PC-3 (cell line): ENCODE data around the gene ITGA4. TPM values are rescaled to one million over a fixed set of nuclear protein-coding genes. Genes with fewer than 3 reads are reported as not detected.

Source experiments
- ATAC-seq: fragments of 200-7000 bp; cut with Tn5 transposase; 2 replicates; pipeline ENCODE4 v1.9.1; 2020; ENCODE audit warnings: mild to moderate bottlenecking, moderate library complexity
- BruUV-seq: library from RNA; stranded (reverse); fragments of 400-500 nt; replicated peaks from 2 replicates; lab custom pipeline; 2021; lab: Mats Ljungman, UMichigan
- CTCF ChIA-PET: fragments of 300-600 bp; sonication (Branson Sonifier 250); formaldehyde crosslinking; loops from one replicate; lab custom pipeline; 2022; ENCODE audit warnings: antibody characterized with exemption; lab: Charles Lee
- POLR2A ChIA-PET: fragments of 300-600 bp; sonication (Branson Sonifier 250); formaldehyde crosslinking; loops from one replicate; lab custom pipeline; 2022; ENCODE audit warnings: antibody characterized with exemption; ENCODE audit not compliant: unreplicated experiment; lab: Charles Lee
- DNase-seq: peaks from one replicate; pipeline ENCODE4 v3.0.0-alpha.2; 2015
- H2AFZ ChIP-seq: fragments of 300-600 bp; sonication (generic); 2 replicates; pipeline ENCODE4 v1.6.0; 2016; ENCODE audit warnings: antibody characterized with exemption, low read length
- H3F3A ChIP-seq: fragments of 300-600 bp; sonication (generic); one replicate; pipeline ENCODE4 v1.6.0; 2017; ENCODE audit warnings: antibody characterized with exemption, low read length, control low read depth, mild to moderate bottlenecking; ENCODE audit not compliant: unreplicated experiment
- H3K27ac ChIP-seq: fragments of 300-600 bp; sonication (generic); 2 replicates; pipeline ENCODE4 v1.5.1; 2016; ENCODE audit warnings: mild to moderate bottlenecking, low read length
- H3K27me3 ChIP-seq: fragments of 300-600 bp; sonication (generic); 2 replicates; pipeline ENCODE4 v1.6.1; 2016; ENCODE audit warnings: low read length, mixed read lengths
- H3K36me3 ChIP-seq: fragments of 300-600 bp; sonication (generic); 2 replicates; pipeline ENCODE4 v1.6.1; 2016; ENCODE audit warnings: low read depth, mixed run types, low read length, mixed read lengths
- H3K4me1 ChIP-seq: fragments of 300-600 bp; sonication (generic); 2 replicates; pipeline ENCODE4 v1.5.1; 2016; ENCODE audit warnings: low read length; ENCODE audit not compliant: insufficient read depth
- H3K4me2 ChIP-seq: fragments of 300-600 bp; sonication (generic); 2 replicates; pipeline ENCODE4 v1.6.0; 2016; ENCODE audit warnings: low read length
- H3K4me3 ChIP-seq: fragments of 300-600 bp; sonication (generic); 2 replicates; pipeline ENCODE4 v1.5.1; 2016; ENCODE audit warnings: mild to moderate bottlenecking, low read length, mixed read lengths
- H3K79me2 ChIP-seq: fragments of 300-600 bp; sonication (generic); 2 replicates; pipeline ENCODE4 v1.6.1; 2017; ENCODE audit warnings: low read length, mixed read lengths
- H3K9ac ChIP-seq: fragments of 300-600 bp; sonication (generic); 2 replicates; pipeline ENCODE4 v1.6.0; 2016; ENCODE audit warnings: mild to moderate bottlenecking, low read length
- H3K9me2 ChIP-seq: fragments of 300-600 bp; sonication (generic); replicated peaks from 2 replicates; pipeline ENCODE4 v1.6.1; 2016; ENCODE audit warnings: mixed run types, low read length, mixed read lengths
- H3K9me3 ChIP-seq: fragments of 300-600 bp; sonication (generic); 2 replicates; pipeline ENCODE4 v1.6.1; 2016; ENCODE audit warnings: low read length, mixed read lengths
- H4K20me1 ChIP-seq: fragments of 300-600 bp; sonication (generic); 2 replicates; pipeline ENCODE4 v1.6.1; 2016; ENCODE audit warnings: low read length, mixed read lengths
- EZH2 ChIP-seq: fragments of 300-600 bp; sonication (generic); IDR thresholded peaks from one replicate; pipeline ENCODE4 v1.6.1; 2017; ENCODE audit warnings: antibody characterized with exemption, mild to moderate bottlenecking, low read length; ENCODE audit not compliant: unreplicated experiment
- EZH2phosphoT487 ChIP-seq: fragments of 300-600 bp; sonication (generic); IDR thresholded peaks from 2 replicates; pipeline ENCODE4 v1.6.1; 2018; ENCODE audit warnings: mild to moderate bottlenecking, antibody characterized with exemption, low read length, borderline replicate concordance
- intact Hi-C: fragments of 100-400 bp; cut with micrococcal nuclease; formaldehyde crosslinking; loops from 2 replicates; pipeline ENCODE4 v1.9.0; 2023
- total RNA-seq: library from RNA; depleted of rRNA; stranded (reverse); fragments of >200 nt; gene quantifications from 2 replicates; pipeline ENCODE4 v1.2.3, GENCODE V29; 2014
- TF ChIP-seq, protein P1 (sequence below): fragments of 300-600 bp; sonication (generic); conservative IDR thresholded peaks from 2 replicates; pipeline ENCODE4 v1.5.1; 2017; ENCODE audit warnings: antibody characterized with exemption, low read depth, mild to moderate bottlenecking, low read length

ITGA4 gene
- total RNA-seq, 1 experiment from 2014 or later, result 1.0 TPM

GRCh38 chr2:181499231-181499630 is 42.0 kb downstream of the ITGA4 start:
- Histone ChIP-seq H3K4me3 (no peak overlapping the region), H3F3A (no peaks in the 10 kb centered on the region), H3K27me3 (no peaks in the 10 kb centered on the region), H3K9me3 (no peaks in the 10 kb centered on the region), H3K4me1 (no peaks in the 10 kb centered on the region), H3K79me2 (no peaks in the 10 kb centered on the region), H3K4me2 (no peak overlapping the region), H3K27ac (no peak overlapping the region), H3K36me3 (no peaks in the 10 kb centered on the region), H4K20me1 (no peaks in the 10 kb centered on the region), H3K9me2 (no peaks in the 10 kb centered on the region), H2AFZ (no peak overlapping the region), H3K9ac (no peak overlapping the region)
- BruUV-seq, result no TSS peak
- DNase-seq (no peak), ATAC-seq (no peak)
- TF ChIP-seq EZH2phosphoT487, result no peak
- no peak for TF ChIP-seq EZH2
- TF ChIP-seq, protein P1, sequence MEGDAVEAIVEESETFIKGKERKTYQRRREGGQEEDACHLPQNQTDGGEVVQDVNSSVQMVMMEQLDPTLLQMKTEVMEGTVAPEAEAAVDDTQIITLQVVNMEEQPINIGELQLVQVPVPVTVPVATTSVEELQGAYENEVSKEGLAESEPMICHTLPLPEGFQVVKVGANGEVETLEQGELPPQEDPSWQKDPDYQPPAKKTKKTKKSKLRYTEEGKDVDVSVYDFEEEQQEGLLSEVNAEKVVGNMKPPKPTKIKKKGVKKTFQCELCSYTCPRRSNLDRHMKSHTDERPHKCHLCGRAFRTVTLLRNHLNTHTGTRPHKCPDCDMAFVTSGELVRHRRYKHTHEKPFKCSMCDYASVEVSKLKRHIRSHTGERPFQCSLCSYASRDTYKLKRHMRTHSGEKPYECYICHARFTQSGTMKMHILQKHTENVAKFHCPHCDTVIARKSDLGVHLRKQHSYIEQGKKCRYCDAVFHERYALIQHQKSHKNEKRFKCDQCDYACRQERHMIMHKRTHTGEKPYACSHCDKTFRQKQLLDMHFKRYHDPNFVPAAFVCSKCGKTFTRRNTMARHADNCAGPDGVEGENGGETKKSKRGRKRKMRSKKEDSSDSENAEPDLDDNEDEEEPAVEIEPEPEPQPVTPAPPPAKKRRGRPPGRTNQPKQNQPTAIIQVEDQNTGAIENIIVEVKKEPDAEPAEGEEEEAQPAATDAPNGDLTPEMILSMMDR, result no peak
- intact Hi-C loops, result no loop called here
- CTCF ChIA-PET, result no interaction called here
- POLR2A ChIA-PET, result no interaction called here

- intact Hi-C loops, result no loop called here
- no peaks in the 10 kb centered on the region for H3K36me3 ChIP-seq
- H3K4me1 ChIP-seq, result no peaks in the 10 kb centered on the region
- BruUV-seq, result no TSS peak
- ATAC-seq (no peak), DNase-seq (no peak)
- TF ChIP-seq EZH2phosphoT487, result no peak
- TF ChIP-seq, protein P1, result no peak
- no peak for TF ChIP-seq EZH2
- CTCF ChIA-PET, result no interaction called here
- no peaks in the 10 kb centered on the region for H4K20me1 ChIP-seq
- no peak overlapping the region for H3K27ac ChIP-seq
- POLR2A ChIA-PET, result no interaction called here
- no peak overlapping the region for H3K4me2 ChIP-seq
- H3K4me3 ChIP-seq, result no peak overlapping the region
- no peak overlapping the region for H2AFZ ChIP-seq
- H3K79me2 ChIP-seq, result no peaks in the 10 kb centered on the region
- no peaks in the 10 kb centered on the region for H3K27me3 ChIP-seq
- H3K9ac ChIP-seq, result no peak overlapping the region
- no peaks in the 10 kb centered on the region for H3F3A ChIP-seq
- no peaks in the 10 kb centered on the region for H3K9me3 ChIP-seq
- H3K9me2 ChIP-seq, result no peaks in the 10 kb centered on the region
Observed at GRCh38 chr2:181500201-181500600, 43.0 kb downstream of the ITGA4 start.

- TF ChIP-seq EZH2 (no peak), EZH2phosphoT487 (no peak)
- TF ChIP-seq, protein P1, result no peak
- Histone ChIP-seq H3K9ac (no peak overlapping the region), H3K36me3 (no peaks in the 10 kb centered on the region), H3K27me3 (no peaks in the 10 kb centered on the region), H3K4me3 (no peak overlapping the region), H3F3A (no peaks in the 10 kb centered on the region), H3K79me2 (no peaks in the 10 kb centered on the region), H3K9me3 (no peaks in the 10 kb centered on the region), H3K4me2 (no peak overlapping the region), H3K27ac (no peak overlapping the region), H2AFZ (no peak overlapping the region), H4K20me1 (no peaks in the 10 kb centered on the region), H3K9me2 (no peaks in the 10 kb centered on the region), H3K4me1 (peaks cover 17% of the 10 kb centered on the region)
- BruUV-seq, result no TSS peak
- intact Hi-C loops, result no loop called here
- ATAC-seq (no peak), DNase-seq (no peak)
- ChIA-PET CTCF (no interaction called here), POLR2A (no interaction called here)
Observed at GRCh38 chr2:181515719-181516118, 58.5 kb downstream of the ITGA4 start.
